ENCODE data around the gene DPEP2.
"Not testable (repeated sequence)": the region's sequence is repeated elsewhere in the genome, so short reads cannot be mapped to it uniquely, and the experiment has no call there.

The DPEP2 gene

GRCh38 chr16:67998779-67999688 lies at the start of gene DPEP2:
DPEP2 (minus strand) TSS chr16:67999484; CDS start chr16:67993212, 6,272 bp downstream.
- DNase-seq (ENCODE audit: low read depth) = not testable (repeated sequence)

GRCh38 chr16:68047987-68048386 lies 48.7 kb upstream of the DPEP2 start:
- no peak for DNase-seq (ENCODE audit: low read depth)

- DNase-seq (ENCODE audit: low read depth) = no peak
These were observed 46.8 kb upstream of the DPEP2 start for GRCh38 chr16:68046106-68046505.

- DNase-seq (ENCODE audit: low read depth) = no peak
These were observed 42.5 kb upstream of the DPEP2 start for GRCh38 chr16:68041783-68042182.

- DNase-seq (ENCODE audit: low read depth) = peak; percentile 83
These were observed 41.4 kb upstream of the DPEP2 start for GRCh38 chr16:68040506-68041288.

GRCh38 chr16:68037841-68038597 lies 38.7 kb upstream of the DPEP2 start:
- no peak for DNase-seq (ENCODE audit: low read depth)

GRCh38 chr16:68035227-68035626 lies 35.9 kb upstream of the DPEP2 start:
- no peak for DNase-seq (ENCODE audit: low read depth)

- no peak for DNase-seq (ENCODE audit: low read depth)
These were observed 33.8 kb upstream of the DPEP2 start for GRCh38 chr16:68033101-68033500.

- DNase-seq (ENCODE audit: low read depth) = no peak
These were observed 32.7 kb upstream of the DPEP2 start for GRCh38 chr16:68031951-68032350.

GRCh38 chr16:68030108-68030507 lies 30.8 kb upstream of the DPEP2 start:
- not testable (repeated sequence) for DNase-seq (ENCODE audit: low read depth)

- no peak for DNase-seq (ENCODE audit: low read depth)
These were observed 29.7 kb upstream of the DPEP2 start for GRCh38 chr16:68028996-68029395.

GRCh38 chr16:68022728-68023537 lies 23.6 kb upstream of the DPEP2 start, which contains the start of the genes DDX28 and DUS2:
DDX28 (minus strand) TSS chr16:68023232; CDS start chr16:68023202, 30 bp downstream.
DUS2 (plus strand) TSS chr16:68023284; CDS start chr16:68038024, 14,740 bp downstream.
- DNase-seq (ENCODE audit: low read depth) = peak; percentile 89

GRCh38 chr16:68022278-68022727 lies 23.0 kb upstream of the DPEP2 start:
- DNase-seq (ENCODE audit: low read depth) = no peak

GRCh38 chr16:68021490-68021889 lies 22.2 kb upstream of the DPEP2 start:
- no peak for DNase-seq (ENCODE audit: low read depth)

- no peak for DNase-seq (ENCODE audit: low read depth)
These were observed 19.9 kb upstream of the DPEP2 start for GRCh38 chr16:68019167-68019680.

GRCh38 chr16:68015681-68016080 lies 16.4 kb upstream of the DPEP2 start, which contains the start of gene DPEP2NB:
DPEP2NB (minus strand) TSS chr16:68015911; CDS start chr16:68015770, 141 bp downstream.
- DNase-seq (ENCODE audit: low read depth) = no peak

- no peak for DNase-seq (ENCODE audit: low read depth)
These were observed 14.2 kb upstream of the DPEP2 start for GRCh38 chr16:68013440-68013839.

GRCh38 chr16:68009872-68010271 lies 10.6 kb upstream of the DPEP2 start:
- DNase-seq (ENCODE audit: low read depth) = not testable (repeated sequence)

GRCh38 chr16:68009157-68009735 lies 10.0 kb upstream of the DPEP2 start:
- no peak for DNase-seq (ENCODE audit: low read depth)

GRCh38 chr16:68005786-68006286 lies 6.6 kb upstream of the DPEP2 start:
- no peak for DNase-seq (ENCODE audit: low read depth)
